SK-N-SH (cell line): Measurements from ENCODE around the gene BTBD9. TPM values are rescaled to one million over a fixed set of nuclear protein-coding genes. Genes with fewer than 3 reads are reported as not detected.

Experiments
- CTCF ChIA-PET: fragments of 300-600, 350-600 bp; formaldehyde crosslinking; extraction: SDS; loops from one replicate; lab custom pipeline; 2021; lab: Yijun Ruan, JAX
- POLR2A ChIA-PET: fragments of 350-600 bp; sonication (Branson Sonifier 250); formaldehyde crosslinking; extraction: SDS; loops from one replicate; lab custom pipeline; 2020; ENCODE audit warnings: antibody characterized with exemption, inconsistent platforms; lab: Yijun Ruan, JAX
- DNase-seq: peaks from one replicate; pipeline ENCODE4 v3.0.0; 2012
- H2AFZ ChIP-seq: fragments of 200-600 bp; sonication (generic); 2 replicates; pipeline ENCODE4 v1.8.1; 2016; ENCODE audit warnings: antibody characterized with exemption, mild to moderate bottlenecking, low read depth
- H3F3A ChIP-seq: fragments of 200-600 bp; sonication (generic); replicated peaks from 2 replicates; pipeline ENCODE3; 2016; ENCODE audit warnings: antibody characterized with exemption, mild to moderate bottlenecking; ENCODE audit not compliant: insufficient read depth
- H3K27ac ChIP-seq, 2 experiments: fragments of 200-500 bp in 1 of 2; fragments of 200-600 bp in 1 of 2; sonication (Bioruptor generic) in 1 of 2; sonication (generic), shearing (Covaris generic) in 1 of 2; 2 replicates each; pipeline versions ENCODE4 v1.5.1 to v1.6.1; 2014 to 2016; ENCODE audit warnings: low read depth in 2 of 2, inconsistent platforms in 1 of 2, low read length in 1 of 2, mild to moderate bottlenecking in 1 of 2, mixed read lengths in 1 of 2
- H3K27me3 ChIP-seq: fragments of 200-600 bp; sonication (generic), shearing (Covaris generic); 2 replicates; pipeline ENCODE4 v1.6.1; 2016; ENCODE audit warnings: mixed run types; ENCODE audit not compliant: insufficient read depth
- H3K36me3 ChIP-seq, 2 experiments: fragments of 200-500 bp in 1 of 2; fragments of 200-600 bp in 1 of 2; sonication (Bioruptor generic) in 1 of 2; sonication (generic) in 1 of 2; replicated peaks in 1 of 2; 2 replicates each; pipeline versions ENCODE3 to v1.5.1; 2014 to 2016; ENCODE audit warnings: low read length in 1 of 2, mild to moderate bottlenecking in 1 of 2; ENCODE audit not compliant: insufficient read depth in 2 of 2, control insufficient read depth in 1 of 2
- H3K4me1 ChIP-seq, 2 experiments: fragments of 200-500 bp in 1 of 2; fragments of 200-600 bp in 1 of 2; sonication (Bioruptor generic) in 1 of 2; sonication (generic), shearing (Covaris generic) in 1 of 2; 2 replicates each; pipeline versions ENCODE4 v1.5.1 to v1.6.1; 2014 to 2016; ENCODE audit warnings: low read depth in 1 of 2, low read length in 1 of 2, mixed run types in 1 of 2; ENCODE audit not compliant: insufficient read depth in 2 of 2, control insufficient read depth in 1 of 2
- H3K4me2 ChIP-seq: fragments of 200-600 bp; sonication (generic), shearing (Covaris generic); 2 replicates; pipeline ENCODE4 v1.6.1; 2017; ENCODE audit warnings: mixed run types
- H3K4me3 ChIP-seq, 2 experiments: fragments of 200-500 bp in 1 of 2; fragments of 200-600 bp in 1 of 2; sonication (Bioruptor generic) in 1 of 2; sonication (generic), shearing (Covaris generic) in 1 of 2; 2 replicates each; pipeline versions ENCODE4 v1.5.1 to v1.8.1; 2014 to 2016; ENCODE audit warnings: low read depth in 2 of 2, inconsistent platforms in 1 of 2, low read length in 1 of 2, mild to moderate bottlenecking in 1 of 2, mixed read lengths in 1 of 2, moderate library complexity in 1 of 2
- H3K79me2 ChIP-seq: fragments of 200-600 bp; sonication (generic); 2 replicates; pipeline ENCODE4 v1.8.1; 2017; ENCODE audit warnings: mild to moderate bottlenecking; ENCODE audit not compliant: insufficient read depth
- H3K9ac ChIP-seq: fragments of 200-600 bp; sonication (generic); 2 replicates; pipeline ENCODE4 v1.6.1; 2017; ENCODE audit warnings: mixed run types
- H3K9me2 ChIP-seq: fragments of 200-600 bp; sonication (generic); 2 replicates; pipeline ENCODE4 v1.6.1; 2017; ENCODE audit warnings: mixed run types
- H3K9me3 ChIP-seq: fragments of 200-600 bp; sonication (generic); 2 replicates; pipeline ENCODE4 v1.6.1; 2017; ENCODE audit warnings: mixed run types, mild to moderate bottlenecking, moderate library complexity
- H4K20me1 ChIP-seq: fragments of 200-600 bp; sonication (generic); 2 replicates; pipeline ENCODE4 v1.6.1; 2017; ENCODE audit warnings: mild to moderate bottlenecking, mixed run types; ENCODE audit not compliant: insufficient read depth
- ELF1 ChIP-seq: IDR thresholded peaks from 2 replicates; pipeline ENCODE4 v1.4.0; 2012
- FOSL2 ChIP-seq: IDR thresholded peaks from 2 replicates; pipeline ENCODE4 v1.4.0; 2012; ENCODE audit warnings: low read depth, mild to moderate bottlenecking, moderate library complexity, borderline replicate concordance
- FOXJ3 ChIP-seq: sonication (generic); formaldehyde crosslinking; IDR thresholded peaks from 2 replicates; pipeline ENCODE4 v1.5.1; 2020; ENCODE audit warnings: mild to moderate bottlenecking, missing genetic modification reagents
- FOXM1 ChIP-seq: IDR thresholded peaks from 2 replicates; pipeline ENCODE4 v1.4.0; 2012; ENCODE audit warnings: low read depth, mild to moderate bottlenecking
- GABPA ChIP-seq: IDR thresholded peaks from 2 replicates; pipeline ENCODE4 v1.4.0; 2012; ENCODE audit warnings: low read depth, mild to moderate bottlenecking
- GATA2 ChIP-seq: sonication (generic); formaldehyde crosslinking; IDR thresholded peaks from 2 replicates; pipeline ENCODE4 v1.5.0; 2020; ENCODE audit warnings: mild to moderate bottlenecking, missing genetic modification reagents
- MAX ChIP-seq: IDR thresholded peaks from 2 replicates; pipeline ENCODE4 v1.4.0; 2012; ENCODE audit warnings: low read depth
- MEF2A ChIP-seq: IDR thresholded peaks from 2 replicates; pipeline ENCODE4 v1.4.0; 2012; ENCODE audit warnings: low read depth, borderline replicate concordance
- NFIC ChIP-seq: IDR thresholded peaks from 2 replicates; pipeline ENCODE4 v1.4.0; 2012; ENCODE audit warnings: borderline replicate concordance
- NRF1 ChIP-seq: IDR thresholded peaks from 2 replicates; pipeline ENCODE4 v1.6.1; 2012; ENCODE audit warnings: low read depth, mild to moderate bottlenecking, low read length
- RAD21 ChIP-seq: IDR thresholded peaks from 2 replicates; pipeline ENCODE4 v1.6.1; 2012; ENCODE audit warnings: mild to moderate bottlenecking, low read length
- RCOR1 ChIP-seq: fragments of 150-350 bp; IDR thresholded peaks from 2 replicates; pipeline ENCODE4 v1.6.1; 2017; ENCODE audit warnings: antibody characterized with exemption, low read length
- RFX5 ChIP-seq: IDR thresholded peaks from 2 replicates; pipeline ENCODE4 v1.6.1; 2012; ENCODE audit warnings: mild to moderate bottlenecking, improper control_type of control experiment, low read length
- SMC3 ChIP-seq: IDR thresholded peaks from 2 replicates; pipeline ENCODE4 v1.6.1; 2012; ENCODE audit warnings: low read depth, low read length, improper control_type of control experiment
- TAF1 ChIP-seq: IDR thresholded peaks from 2 replicates; pipeline ENCODE4 v1.6.1; 2012; ENCODE audit warnings: low read depth, mild to moderate bottlenecking, low read length, moderate library complexity, borderline replicate concordance
- TEAD4 ChIP-seq: IDR thresholded peaks from 2 replicates; pipeline ENCODE4 v1.4.0; 2012; ENCODE audit warnings: mild to moderate bottlenecking, borderline replicate concordance; ENCODE audit not compliant: insufficient read depth
- ZBTB33 ChIP-seq: IDR thresholded peaks from 2 replicates; pipeline ENCODE4 v1.4.0; 2012; ENCODE audit warnings: low read depth, borderline replicate concordance
- WGBS: methylation state at CpG from one replicate; pipeline ENCODE4 v1.1.6; 2017; ENCODE audit warnings: low lambda C conversion rate; 5-methylcytosine and 5-hydroxymethylcytosine counted together
- polyA plus RNA-seq, 3 experiments: library from polyadenylated mRNA; depleted of rRNA; stranded (reverse); fragments of >200 nt; gene quantifications; 2 replicates each; pipeline ENCODE4 v1.2.3, GENCODE V29; 2012
- TF ChIP-seq, protein P1 (sequence below): IDR thresholded peaks from 2 replicates; pipeline ENCODE4 v1.4.0; 2012; ENCODE audit warnings: low read depth, borderline replicate concordance
- TF ChIP-seq, protein P2 (sequence below): fragments of 200-600 bp; sonication (generic); IDR thresholded peaks from 2 replicates; pipeline ENCODE4 v1.6.1; 2017; ENCODE audit warnings: antibody characterized with exemption, mild to moderate bottlenecking, moderate library complexity
- TF ChIP-seq, protein P3 (sequence below): fragments of 150-350 bp; IDR thresholded peaks from 2 replicates; pipeline ENCODE4 v1.6.1; 2016; ENCODE audit warnings: mild to moderate bottlenecking, low read depth, low read length

Gene BTBD9
- polyA plus RNA-seq, 1 of the 3 experiments (the other 2 are of a cell fraction): 2.2 TPM

GRCh38 chr6:38354905-38355304, 284.8 kb downstream of the BTBD9 start:
- H3F3A ChIP-seq: no peaks in the 10 kb centered on the region
- no peaks in the 10 kb centered on the region for H3K79me2 ChIP-seq
- TF ChIP-seq GATA2 (CRISPR knock-in tag): no peak
- no peak for TF ChIP-seq MAX
- no peak for TF ChIP-seq SMC3
- TF ChIP-seq RAD21: no peak
- no peak for TF ChIP-seq ZBTB33
- no peak for TF ChIP-seq RCOR1
- TF ChIP-seq TEAD4: no peak
- TF ChIP-seq, protein P1, sequence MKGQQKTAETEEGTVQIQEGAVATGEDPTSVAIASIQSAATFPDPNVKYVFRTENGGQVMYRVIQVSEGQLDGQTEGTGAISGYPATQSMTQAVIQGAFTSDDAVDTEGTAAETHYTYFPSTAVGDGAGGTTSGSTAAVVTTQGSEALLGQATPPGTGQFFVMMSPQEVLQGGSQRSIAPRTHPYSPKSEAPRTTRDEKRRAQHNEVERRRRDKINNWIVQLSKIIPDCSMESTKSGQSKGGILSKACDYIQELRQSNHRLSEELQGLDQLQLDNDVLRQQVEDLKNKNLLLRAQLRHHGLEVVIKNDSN: no peak
- TF ChIP-seq RFX5: no peak
- TF ChIP-seq, protein P2, sequence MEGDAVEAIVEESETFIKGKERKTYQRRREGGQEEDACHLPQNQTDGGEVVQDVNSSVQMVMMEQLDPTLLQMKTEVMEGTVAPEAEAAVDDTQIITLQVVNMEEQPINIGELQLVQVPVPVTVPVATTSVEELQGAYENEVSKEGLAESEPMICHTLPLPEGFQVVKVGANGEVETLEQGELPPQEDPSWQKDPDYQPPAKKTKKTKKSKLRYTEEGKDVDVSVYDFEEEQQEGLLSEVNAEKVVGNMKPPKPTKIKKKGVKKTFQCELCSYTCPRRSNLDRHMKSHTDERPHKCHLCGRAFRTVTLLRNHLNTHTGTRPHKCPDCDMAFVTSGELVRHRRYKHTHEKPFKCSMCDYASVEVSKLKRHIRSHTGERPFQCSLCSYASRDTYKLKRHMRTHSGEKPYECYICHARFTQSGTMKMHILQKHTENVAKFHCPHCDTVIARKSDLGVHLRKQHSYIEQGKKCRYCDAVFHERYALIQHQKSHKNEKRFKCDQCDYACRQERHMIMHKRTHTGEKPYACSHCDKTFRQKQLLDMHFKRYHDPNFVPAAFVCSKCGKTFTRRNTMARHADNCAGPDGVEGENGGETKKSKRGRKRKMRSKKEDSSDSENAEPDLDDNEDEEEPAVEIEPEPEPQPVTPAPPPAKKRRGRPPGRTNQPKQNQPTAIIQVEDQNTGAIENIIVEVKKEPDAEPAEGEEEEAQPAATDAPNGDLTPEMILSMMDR: no peak
- TF ChIP-seq NRF1: no peak
- TF ChIP-seq MEF2A: no peak
- no peak for TF ChIP-seq FOSL2
- TF ChIP-seq FOXJ3 (CRISPR knock-in tag): no peak
- TF ChIP-seq, protein P3, sequence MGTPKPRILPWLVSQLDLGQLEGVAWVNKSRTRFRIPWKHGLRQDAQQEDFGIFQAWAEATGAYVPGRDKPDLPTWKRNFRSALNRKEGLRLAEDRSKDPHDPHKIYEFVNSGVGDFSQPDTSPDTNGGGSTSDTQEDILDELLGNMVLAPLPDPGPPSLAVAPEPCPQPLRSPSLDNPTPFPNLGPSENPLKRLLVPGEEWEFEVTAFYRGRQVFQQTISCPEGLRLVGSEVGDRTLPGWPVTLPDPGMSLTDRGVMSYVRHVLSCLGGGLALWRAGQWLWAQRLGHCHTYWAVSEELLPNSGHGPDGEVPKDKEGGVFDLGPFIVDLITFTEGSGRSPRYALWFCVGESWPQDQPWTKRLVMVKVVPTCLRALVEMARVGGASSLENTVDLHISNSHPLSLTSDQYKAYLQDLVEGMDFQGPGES: no peak
- TF ChIP-seq TAF1: no peak
- TF ChIP-seq GABPA: no peak
- no peak for TF ChIP-seq FOXM1
- no peak for TF ChIP-seq ELF1
- TF ChIP-seq NFIC: no peak
- 100% methylated on average over 1 of the region's 1 CpG for WGBS
- ChIA-PET CTCF (interaction anchor here (0.7 kb wide), 1 partner anchor 1518 kb away, joined by 3 read pairs; no protein-coding TSS in a partner anchor), POLR2A (no interaction called here)
- peak overlapping the region in 1 of 2 experiments; percentile 98; a peak in 2 of 4 replicates for H3K27ac ChIP-seq
- H4K20me1 ChIP-seq: no peaks in the 10 kb centered on the region
- no peaks in the 10 kb centered on the region for H3K9me2 ChIP-seq
- H3K27me3 ChIP-seq: no peaks in the 10 kb centered on the region
- H3K4me2 ChIP-seq: no peak overlapping the region
- no peak overlapping the region for H2AFZ ChIP-seq
- H3K9ac ChIP-seq: no peak overlapping the region
- H3K4me1 ChIP-seq: peaks cover 3 to 48% of the 10 kb centered on the region in 2 experiments; a peak in 2 of 4 replicates
- H3K36me3 ChIP-seq: no peaks in the 10 kb centered on the region
- H3K9me3 ChIP-seq: no peaks in the 10 kb centered on the region
- H3K4me3 ChIP-seq: no peak overlapping the region
- DNase-seq: no peak
